IMR-90 (cell line): ENCODE measurements around the gene KLF13. TPM values are rescaled to one million over a fixed set of nuclear protein-coding genes. Genes with fewer than 3 reads are reported as not detected.

ENCODE experiments used
- ATAC-seq: fragments of 200-7000 bp; cut with Tn5 transposase; 2 replicates; pipeline ENCODE4 v1.9.1; 2020; ENCODE audit warnings: low read depth, mild to moderate bottlenecking, moderate library complexity
- BruUV-seq: library from RNA; stranded (reverse); fragments of 400-500 nt; replicated peaks from 2 replicates; lab custom pipeline; 2021; lab: Mats Ljungman, UMichigan
- CTCF ChIA-PET: fragments of 300-600 bp; formaldehyde crosslinking; extraction: SDS; loops from one replicate; lab custom pipeline; 2021; ENCODE audit warnings: antibody characterized with exemption; lab: Yijun Ruan, JAX
- POLR2A ChIA-PET: fragments of 300-600 bp; sonication (Branson Sonifier 250); formaldehyde crosslinking; loops from one replicate; lab custom pipeline; 2022; ENCODE audit warnings: antibody characterized with exemption; ENCODE audit not compliant: unreplicated experiment; lab: Charles Lee
- DNase-seq: peaks from one replicate; pipeline ENCODE4 v3.0.0; 2013
- H2AFZ ChIP-seq: replicated peaks from 2 replicates; pipeline ENCODE3; 2013; ENCODE audit warnings: low read length, mild to moderate bottlenecking; ENCODE audit not compliant: poor library complexity
- H2AK5ac ChIP-seq: 2 replicates; pipeline ENCODE4 v1.6.1; 2013; ENCODE audit warnings: low read depth, low read length, inconsistent platforms
- H2AK9ac ChIP-seq: replicated peaks from 2 replicates; pipeline ENCODE3; 2013; ENCODE audit warnings: mild to moderate bottlenecking, low read depth, low read length, moderate library complexity; ENCODE audit not compliant: poor library complexity
- H2BK120ac ChIP-seq: 2 replicates; pipeline ENCODE4 v1.6.1; 2013; ENCODE audit warnings: low read depth, low read length, inconsistent platforms
- H2BK15ac ChIP-seq: 3 replicates; pipeline ENCODE4 v1.6.1; 2013; ENCODE audit warnings: low read depth, low read length, inconsistent platforms
- H2BK20ac ChIP-seq: 2 replicates; pipeline ENCODE4 v1.6.1; 2013; ENCODE audit warnings: low read depth, mild to moderate bottlenecking, inconsistent platforms, low read length, moderate library complexity
- H2BK5ac ChIP-seq: 2 replicates; pipeline ENCODE4 v1.6.1; 2013; ENCODE audit warnings: mild to moderate bottlenecking, low read depth, low read length, inconsistent platforms; ENCODE audit not compliant: poor library complexity, severe bottlenecking
- H3K14ac ChIP-seq: replicated peaks from 2 replicates; pipeline ENCODE4 v1.6.1; 2013; ENCODE audit warnings: low read depth, low read length, inconsistent platforms
- H3K18ac ChIP-seq: 2 replicates; pipeline ENCODE4 v1.6.1; 2013; ENCODE audit warnings: low read depth, low read length, control low read depth
- H3K23ac ChIP-seq: 2 replicates; pipeline ENCODE4 v1.6.1; 2013; ENCODE audit warnings: low read depth, low read length, inconsistent platforms
- H3K27ac ChIP-seq: 2 replicates; pipeline ENCODE4 v1.5.1; 2013; ENCODE audit warnings: mild to moderate bottlenecking, control low read depth, low read length; ENCODE audit not compliant: insufficient read depth
- H3K27me3 ChIP-seq: 2 replicates; pipeline ENCODE4 v1.6.1; 2013; ENCODE audit warnings: low read length; ENCODE audit not compliant: control insufficient read depth, insufficient read depth
- H3K36me3 ChIP-seq: 2 replicates; pipeline ENCODE4 v1.6.1; 2013; ENCODE audit warnings: low read length, mixed read lengths; ENCODE audit not compliant: control insufficient read depth, insufficient read depth
- H3K4ac ChIP-seq: 2 replicates; pipeline ENCODE4 v1.6.1; 2013; ENCODE audit warnings: low read depth, low read length, inconsistent platforms
- H3K4me1 ChIP-seq: 2 replicates; pipeline ENCODE4 v1.6.1; 2013; ENCODE audit warnings: low read length, mixed read lengths; ENCODE audit not compliant: control insufficient read depth, insufficient read depth
- H3K4me2 ChIP-seq: 2 replicates; pipeline ENCODE4 v1.6.1; 2013; ENCODE audit warnings: low read depth, mild to moderate bottlenecking, control low read depth, low read length, moderate library complexity
- H3K4me3 ChIP-seq: 2 replicates; pipeline ENCODE4 v1.5.1; 2013; ENCODE audit warnings: low read depth, mild to moderate bottlenecking, control low read depth, low read length, moderate library complexity; ENCODE audit not compliant: insufficient read depth
- H3K56ac ChIP-seq: 2 replicates; pipeline ENCODE4 v1.6.1; 2013; ENCODE audit warnings: low read length, inconsistent platforms; ENCODE audit not compliant: insufficient read depth; ENCODE audit errors: extremely low read depth
- H3K79me1 ChIP-seq, 2 experiments: 2 replicates each; pipeline ENCODE4 v1.6.1; 2013; ENCODE audit warnings: low read length in 2 of 2, inconsistent platforms in 1 of 2, low read depth in 1 of 2
- H3K9ac ChIP-seq: 2 replicates; pipeline ENCODE4 v1.6.1; 2013; ENCODE audit warnings: low read depth, low read length, control low read depth
- H3K9me1 ChIP-seq: 2 replicates; pipeline ENCODE4 v1.6.1; 2013; ENCODE audit warnings: low read length, inconsistent platforms; ENCODE audit not compliant: insufficient read depth
- H3K9me3 ChIP-seq: 2 replicates; pipeline ENCODE4 v1.6.1; 2013; ENCODE audit warnings: low read length; ENCODE audit not compliant: control insufficient read depth, insufficient read depth
- H4K20me1 ChIP-seq: 2 replicates; pipeline ENCODE4 v1.6.1; 2013; ENCODE audit warnings: low read length, inconsistent platforms; ENCODE audit not compliant: insufficient read depth
- H4K5ac ChIP-seq: 2 replicates; pipeline ENCODE4 v1.6.1; 2013; ENCODE audit warnings: mild to moderate bottlenecking, low read depth, low read length, control low read depth
- H4K8ac ChIP-seq, 2 experiments: 2 replicates each; pipeline ENCODE4 v1.6.1; 2013; ENCODE audit warnings: low read depth in 2 of 2, low read length in 2 of 2, control low read depth in 1 of 2, inconsistent platforms in 1 of 2
- H4K91ac ChIP-seq: 2 replicates; pipeline ENCODE4 v1.6.1; 2013; ENCODE audit warnings: low read depth, low read length, inconsistent platforms; ENCODE audit not compliant: insufficient read depth
- NFE2L2 ChIP-seq: fragments of 150-350 bp; IDR thresholded peaks from 2 replicates; pipeline ENCODE4 v1.6.1; 2016; ENCODE audit warnings: low read depth, mild to moderate bottlenecking, low read length
- RAD21 ChIP-seq: IDR thresholded peaks from 2 replicates; pipeline ENCODE4 v1.6.1; 2012; ENCODE audit warnings: low read length, improper control_type of control experiment
- WGBS, 2 experiments: methylation state at CpG; one replicate each; pipeline versions ENCODE4 v1.1.5 to v1.1.7; 2013; ENCODE audit warnings: missing lambda C conversion rate in 2 of 2; ENCODE audit not compliant: insufficient read length in 1 of 2; ENCODE audit errors: extremely low coverage in 2 of 2; 5-methylcytosine and 5-hydroxymethylcytosine counted together
- dilution Hi-C: fragments of 300-500 bp; cut with HindIII; formaldehyde crosslinking; loops from one replicate; pipeline ENCODE4 v1.14.3; 2018; ENCODE audit warnings: low sequenced_read_pairs; ENCODE audit not compliant: unreplicated experiment
- in situ Hi-C: fragments of 300-500 bp; cut with MboI; formaldehyde crosslinking; loops from 3 replicates; pipeline ENCODE4 v1.14.3; 2019; ENCODE audit warnings: low sequenced_read_pairs, inconsistent platforms, mixed read lengths
- intact Hi-C: fragments of 100-400 bp; cut with micrococcal nuclease; formaldehyde crosslinking; loops from 2 replicates; pipeline ENCODE4 v1.10.0; 2022
- polyA plus RNA-seq, 3 experiments: library from polyadenylated mRNA; depleted of rRNA; stranded (reverse); fragments of >200 nt; gene quantifications; 2 replicates each; pipeline ENCODE4 v1.2.3, GENCODE V29; 2012; ENCODE audit warnings: low replicate concordance in 1 of 3
- total RNA-seq: library from RNA; depleted of rRNA; stranded (reverse); fragments of >200 nt; gene quantifications from 2 replicates; pipeline ENCODE4 v1.2.3, GENCODE V29; 2012

Gene KLF13
- total and polyA plus RNA-seq, 2 of the 4 experiments (the other 2 are of a cell fraction), result 9.5 to 10.6 TPM

- ATAC-seq (no peak), DNase-seq (no peak)
- Histone ChIP-seq H4K8ac (peak overlapping the region in 1 of 2 experiments; percentile 56; a peak in 3 of 4 replicates), H2BK15ac (no peak overlapping the region), H3K56ac (peak overlapping the region; percentile 39; the same call in 1 of the 2 replicates), H3K9me3 (peaks cover 4% of the 10 kb centered on the region), H3K9me1 (peaks cover 7% of the 10 kb centered on the region; the same call in 1 of the 2 replicates), H3K27me3 (peaks cover 5% of the 10 kb centered on the region), H3K23ac (peak overlapping the region; percentile 62; the same call in 1 of the 2 replicates), H3K79me1 (peaks cover 17 to 28% of the 10 kb centered on the region in 2 experiments), H2AFZ (peak overlapping the region; percentile 92), H3K18ac (no peak overlapping the region; the same call in 1 of the 2 replicates), H4K20me1 (peaks cover 15% of the 10 kb centered on the region), H3K9ac (peak overlapping the region; percentile 77), H2BK120ac (no peak overlapping the region), H3K4me2 (peak overlapping the region; percentile 46), H3K4me3 (peak overlapping the region; percentile 85), H2BK20ac (no peak overlapping the region), H2AK5ac (peak overlapping the region; percentile 37; the same call in 1 of the 2 replicates), H2BK5ac (peak overlapping the region; percentile 4), H2AK9ac (peak overlapping the region; percentile 93), H4K5ac (0 out of 2 replicates have a peak overlapping the region, but pooled peaks have one; percentile 49), H3K4me1 (peaks cover 7% of the 10 kb centered on the region), H3K14ac (peak overlapping the region; percentile 69), H3K4ac (peak overlapping the region; percentile 76), H3K36me3 (no peaks in the 10 kb centered on the region), H3K27ac (peak overlapping the region; percentile 92), H4K91ac (peak overlapping the region; percentile 24; the same call in 1 of the 2 replicates)
- dilution Hi-C loops, result no loop called here
- no peak for TF ChIP-seq RAD21
- no peak for TF ChIP-seq NFE2L2
- intact Hi-C loops, result loop anchor here (5.0 to 10.0 kb wide), 4 partner anchors 108 to 423 kb away; partner anchors contain the start of genes FAN1 and MTMR10
- in situ Hi-C loops, result loop anchor here (10.0 kb wide), 1 partner anchor 160 kb away; no protein-coding TSS in a partner anchor
- no TSS peak for BruUV-seq
- ChIA-PET CTCF (interaction anchor here (0.6 kb wide), 1 partner anchor 83 kb away, joined by 4 read pairs; no protein-coding TSS in a partner anchor), POLR2A (no interaction called here)
- WGBS, 2 experiments, result 92% methylated on average over 4 of the region's 23 CpGs; no CpG with 5 or more reads in 1 of the 2 experiments
Measured at GRCh38 chr15:31324806-31325594, 1.6 kb upstream of the KLF13 start.
